Activated naive CD4-positive, alpha-beta T cell treated with anti-CD3 and anti-CD28 coated beads, Interleukin-2, amount 10 ng/mL, durations not matched to agents 7 days and 5 days (primary cell): ENCODE results near the gene CYSLTR2.
A peak's percentile ranks its signal among the peaks of the same experiment; 100 is the strongest.

ENCODE experiments used
- CTCF ChIA-PET: fragments of 350-600 bp; sonication (Branson Sonifier 250); formaldehyde crosslinking; loops from one replicate; lab custom pipeline; 2021; ENCODE audit warnings: antibody characterized with exemption; lab: Charles Lee
- DNase-seq: peaks from one replicate; pipeline ENCODE4 v3.0.0-alpha.2; 2020
- H3K27ac Mint-ChIP-seq: one replicate; pipeline ENCODE4 v1.8.0; 2021; ENCODE audit warnings: mild to moderate bottlenecking, moderate library complexity, mixed read lengths
- H3K27me3 Mint-ChIP-seq: one replicate; pipeline ENCODE4 v1.8.0; 2021; ENCODE audit warnings: mild to moderate bottlenecking, mixed read lengths
- H3K36me3 Mint-ChIP-seq: one replicate; pipeline ENCODE4 v1.8.0; 2021; ENCODE audit warnings: mixed read lengths
- H3K4me1 Mint-ChIP-seq: one replicate; pipeline ENCODE4 v1.8.0; 2021; ENCODE audit warnings: mixed read lengths
- H3K4me3 Mint-ChIP-seq: one replicate; pipeline ENCODE4 v1.8.0; 2021; ENCODE audit warnings: mild to moderate bottlenecking, moderate library complexity, mixed read lengths
- H3K9me3 Mint-ChIP-seq: one replicate; pipeline ENCODE4 v1.8.0; 2021; ENCODE audit warnings: mixed read lengths

CYSLTR2 gene

DNA sequence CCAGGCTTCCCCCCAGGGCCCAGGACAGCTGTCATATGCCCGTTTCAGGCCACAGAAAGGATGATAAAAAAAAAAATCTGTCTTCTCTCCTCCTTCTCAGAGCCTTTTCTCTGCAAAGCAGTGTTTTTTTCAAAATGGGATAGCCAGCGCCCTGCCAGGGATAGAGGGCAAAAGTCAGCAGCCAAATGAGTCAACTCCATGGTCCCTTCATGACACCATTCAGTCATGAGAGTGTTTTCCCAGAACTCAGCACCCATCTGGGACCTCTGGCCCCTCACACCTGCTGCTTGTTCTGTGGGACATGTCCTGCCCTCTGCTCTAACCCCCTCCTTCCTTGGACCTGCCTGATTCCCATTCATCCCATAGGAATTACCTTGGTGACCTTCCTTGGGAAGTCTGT is 95.0 kb downstream of the CYSLTR2 start:
- DNase-seq: no peak
- H3K27me3 Mint-ChIP-seq: no peaks in the 10 kb centered on the region
- no peaks in the 10 kb centered on the region for H3K36me3 Mint-ChIP-seq
- no peak overlapping the region for H3K27ac Mint-ChIP-seq
- CTCF ChIA-PET: interaction anchor here (1.0 kb wide), 1 partner anchor 21 kb away, joined by 4 read pairs; no protein-coding TSS in a partner anchor
- H3K9me3 Mint-ChIP-seq: peaks cover 1% of the 10 kb centered on the region
- no peaks in the 10 kb centered on the region for H3K4me1 Mint-ChIP-seq
- H3K4me3 Mint-ChIP-seq: no peak overlapping the region

DNA sequence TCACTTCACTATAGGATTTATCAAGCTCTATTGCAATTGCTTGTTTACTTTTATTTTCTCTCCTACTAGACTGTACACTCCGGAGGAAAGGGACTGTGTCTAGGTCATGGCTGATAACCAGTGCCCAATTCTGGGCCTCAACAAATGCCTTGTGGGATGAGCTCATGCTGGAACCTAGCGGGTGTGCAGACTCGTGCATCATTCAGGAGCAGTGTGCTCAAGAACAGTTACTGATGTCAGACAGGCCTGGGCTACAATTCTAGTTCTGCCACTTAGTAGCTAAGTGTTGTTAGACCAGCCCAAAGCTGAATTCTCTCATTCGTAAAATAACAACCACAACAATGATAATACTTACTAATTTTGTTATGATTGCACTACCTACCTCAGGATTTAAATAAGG is 95.4 kb downstream of the CYSLTR2 start:
- H3K4me3 Mint-ChIP-seq: no peak overlapping the region
- no peaks in the 10 kb centered on the region for H3K27me3 Mint-ChIP-seq
- no peak for DNase-seq
- no peak overlapping the region for H3K27ac Mint-ChIP-seq
- no peaks in the 10 kb centered on the region for H3K4me1 Mint-ChIP-seq
- CTCF ChIA-PET: interaction anchor here (1.0 kb wide), 1 partner anchor 20 kb away, joined by 4 read pairs; no protein-coding TSS in a partner anchor
- no peaks in the 10 kb centered on the region for H3K9me3 Mint-ChIP-seq
- no peaks in the 10 kb centered on the region for H3K36me3 Mint-ChIP-seq

DNA sequence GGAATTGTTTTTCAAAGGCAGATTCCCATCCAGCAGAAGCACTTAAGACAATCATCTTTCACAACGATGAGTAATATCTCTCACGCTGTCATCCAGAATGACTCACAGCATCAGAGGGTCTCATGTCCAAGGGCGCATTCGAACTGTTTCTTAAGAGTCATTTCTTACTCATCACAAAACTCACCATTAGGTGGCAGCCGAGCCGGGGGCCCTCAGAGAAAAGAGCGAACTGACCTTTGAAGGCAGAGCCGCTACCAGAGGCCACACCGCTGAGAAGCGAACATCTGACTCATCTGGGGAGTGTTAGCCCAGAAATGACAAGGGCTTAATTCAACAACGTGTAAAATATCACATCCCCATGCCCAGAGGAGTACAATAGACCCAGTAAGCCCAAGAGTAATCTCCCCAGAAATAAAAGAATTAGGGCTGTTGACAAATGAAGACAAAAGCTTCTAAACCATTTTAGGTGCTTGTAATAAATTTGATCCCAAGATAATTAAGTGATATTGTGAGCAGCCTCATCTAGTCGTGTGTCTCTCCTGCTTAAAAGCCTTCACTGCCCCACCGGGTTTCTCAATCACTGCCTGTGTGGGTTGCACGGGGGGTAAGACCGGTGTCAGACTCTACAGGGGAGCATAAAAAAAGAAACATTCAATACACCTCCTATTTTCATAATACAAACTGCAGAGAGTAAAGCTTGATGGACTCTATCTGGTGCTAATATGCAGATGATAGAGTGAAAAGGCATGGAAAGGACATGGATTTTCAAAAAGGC is 96.2 kb downstream of the CYSLTR2 start:
- CTCF ChIA-PET: interaction anchor here (0.8 to 1.7 kb wide), 6 partner anchors 11 to 157 kb away, joined by 3 to 6 read pairs (median 4); no protein-coding TSS in a partner anchor
- Mint-ChIP-seq H3K4me3 (no peak overlapping the region), H3K27ac (no peak overlapping the region), H3K36me3 (no peaks in the 10 kb centered on the region), H3K27me3 (peaks cover 1% of the 10 kb centered on the region), H3K9me3 (peaks cover under 1% of the 10 kb centered on the region), H3K4me1 (no peaks in the 10 kb centered on the region)
- peak; percentile 45 for DNase-seq

DNA sequence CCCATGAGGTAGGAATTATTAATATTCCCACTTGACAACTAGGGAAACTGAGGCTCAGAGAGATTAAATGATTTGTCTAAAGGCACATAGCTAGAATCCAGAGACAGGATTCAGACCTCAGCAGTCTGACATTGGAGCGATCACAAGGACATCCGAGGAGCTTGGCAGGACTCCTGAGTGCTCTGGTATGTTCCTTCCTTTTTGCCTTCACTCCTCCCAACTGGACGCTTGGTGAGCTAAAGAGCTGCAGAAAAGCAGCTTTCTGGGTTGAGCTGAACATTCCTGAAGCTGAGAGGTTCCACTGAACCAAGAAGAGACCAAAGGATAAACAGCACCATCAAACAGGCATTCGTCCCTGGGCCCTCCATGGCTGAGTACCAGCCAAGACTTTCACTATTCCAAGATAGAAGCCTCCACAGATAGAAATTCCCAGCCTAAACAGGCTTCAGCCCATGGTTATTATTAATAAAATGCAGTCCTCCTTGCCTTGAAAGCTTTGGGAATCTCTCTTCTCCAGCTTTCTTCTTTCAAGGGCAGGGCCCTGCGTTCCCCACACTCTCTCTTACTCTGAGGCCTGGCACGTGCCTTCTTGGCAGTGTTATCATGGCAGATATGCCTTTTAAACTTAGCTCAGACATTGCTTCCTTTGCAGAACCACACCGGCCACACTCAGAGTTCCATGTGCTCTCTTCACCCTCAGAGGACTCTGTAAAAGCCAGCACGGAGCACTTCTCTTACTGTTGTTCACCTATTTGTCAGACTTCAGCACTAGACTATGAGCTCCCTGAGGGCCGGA is 97.1 kb downstream of the CYSLTR2 start:
- Mint-ChIP-seq H3K36me3 (no peaks in the 10 kb centered on the region), H3K4me3 (no peak overlapping the region), H3K4me1 (no peaks in the 10 kb centered on the region), H3K27ac (no peak overlapping the region), H3K27me3 (peaks cover 9% of the 10 kb centered on the region), H3K9me3 (peaks cover 6% of the 10 kb centered on the region)
- DNase-seq: no peak
- CTCF ChIA-PET: interaction anchor here (0.8 to 1.7 kb wide), 6 partner anchors 11 to 158 kb away, joined by 3 to 6 read pairs (median 4); no protein-coding TSS in a partner anchor

DNA sequence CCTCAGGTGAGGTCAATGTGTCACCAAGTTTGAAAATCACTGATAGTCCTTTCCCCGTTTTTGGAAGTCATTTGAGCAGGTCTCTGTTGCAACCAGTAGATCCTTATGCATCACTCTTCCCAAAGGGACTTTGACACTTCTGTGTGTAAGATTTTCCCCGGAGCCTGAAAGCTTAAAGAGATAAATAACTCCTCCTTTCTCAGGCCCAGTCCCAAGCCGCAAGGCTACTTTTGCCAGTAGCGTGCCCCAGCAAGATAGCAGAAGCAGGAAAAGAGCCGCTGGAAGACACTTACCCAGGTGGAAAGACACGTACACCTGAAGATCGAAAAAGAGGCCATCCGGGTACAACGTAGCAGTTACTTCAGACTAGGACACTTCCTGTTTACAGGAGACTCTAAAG is 106.9 kb downstream of the CYSLTR2 start:
- H3K27me3 Mint-ChIP-seq: peaks cover 32% of the 10 kb centered on the region
- peaks cover 22% of the 10 kb centered on the region for H3K9me3 Mint-ChIP-seq
- DNase-seq: no peak
- CTCF ChIA-PET: no interaction called here
- no peaks in the 10 kb centered on the region for H3K4me1 Mint-ChIP-seq
- peaks cover under 1% of the 10 kb centered on the region for H3K36me3 Mint-ChIP-seq
- no peak overlapping the region for H3K27ac Mint-ChIP-seq
- no peak overlapping the region for H3K4me3 Mint-ChIP-seq
